WERI-Rb-1 (cell line): ENCODE measurements around the gene MEIS2.

ENCODE experiments used
- DNase-seq: peaks from one replicate; pipeline ENCODE4 v3.0.0-alpha.2; 2020
- H3K27ac ChIP-seq: fragments of 250-450 bp; sonication (Bioruptor Pico); 2 replicates; pipeline ENCODE4 v1.5.1; 2020; ENCODE audit warnings: mild to moderate bottlenecking, moderate library complexity
- H3K27me3 ChIP-seq: fragments of 250-450 bp; sonication (Bioruptor Pico); 2 replicates; pipeline ENCODE4 v1.5.1; 2021; ENCODE audit warnings: mild to moderate bottlenecking, low read depth, moderate library complexity; ENCODE audit not compliant: insufficient read depth, severe bottlenecking
- H3K36me3 ChIP-seq: fragments of 250-450 bp; sonication (Bioruptor Pico); 2 replicates; pipeline ENCODE4 v1.5.1; 2020; ENCODE audit warnings: mild to moderate bottlenecking, moderate library complexity
- H3K4me3 ChIP-seq: 2 replicates; pipeline ENCODE4 v1.5.1; 2011; ENCODE audit warnings: low read depth, mild to moderate bottlenecking, control low read depth, low read length
- H3K9me3 ChIP-seq: fragments of 250-450 bp; sonication (Bioruptor Pico); 2 replicates; pipeline ENCODE4 v1.5.1; 2021; ENCODE audit warnings: mild to moderate bottlenecking, moderate library complexity; ENCODE audit not compliant: severe bottlenecking
- CTCF ChIP-seq: IDR thresholded peaks from 2 replicates; pipeline ENCODE4 v1.5.1; 2011; ENCODE audit warnings: low read depth, mild to moderate bottlenecking, control low read depth, inconsistent platforms, low read length

MEIS2 gene

GRCh38 chr15:36925653-36926426, 174.5 kb downstream of the MEIS2 start:
- H3K36me3 ChIP-seq, result peaks cover 69% of the 10 kb centered on the region
- no peaks in the 10 kb centered on the region for H3K27me3 ChIP-seq
- no peak overlapping the region for H3K27ac ChIP-seq
- TF ChIP-seq CTCF, result no peak
- no peak for DNase-seq
- no peaks in the 10 kb centered on the region for H3K9me3 ChIP-seq
- H3K4me3 ChIP-seq, result no peak overlapping the region

GRCh38 chr15:36925049-36925448, 175.3 kb downstream of the MEIS2 start:
- Histone ChIP-seq H3K36me3 (peaks cover 67% of the 10 kb centered on the region), H3K27me3 (no peaks in the 10 kb centered on the region), H3K9me3 (no peaks in the 10 kb centered on the region), H3K27ac (no peak overlapping the region), H3K4me3 (no peak overlapping the region)
- no peak for TF ChIP-seq CTCF
- DNase-seq, result no peak

- no peak for DNase-seq
- TF ChIP-seq CTCF, result no peak
- H3K4me3 ChIP-seq, result no peak overlapping the region
- H3K36me3 ChIP-seq, result peaks cover 65% of the 10 kb centered on the region
- H3K27ac ChIP-seq, result no peak overlapping the region
- H3K9me3 ChIP-seq, result no peaks in the 10 kb centered on the region
- H3K27me3 ChIP-seq, result no peaks in the 10 kb centered on the region
Observed at GRCh38 chr15:36924034-36924433, 176.3 kb downstream of the MEIS2 start.

- Histone ChIP-seq H3K27me3 (no peaks in the 10 kb centered on the region), H3K36me3 (peaks cover 64% of the 10 kb centered on the region), H3K9me3 (no peaks in the 10 kb centered on the region), H3K27ac (no peak overlapping the region), H3K4me3 (no peak overlapping the region)
- no peak for DNase-seq
- TF ChIP-seq CTCF, result no peak
Observed at GRCh38 chr15:36921484-36922091, 178.8 kb downstream of the MEIS2 start.

- DNase-seq, result no peak
- no peaks in the 10 kb centered on the region for H3K27me3 ChIP-seq
- H3K4me3 ChIP-seq, result no peak overlapping the region
- H3K27ac ChIP-seq, result no peak overlapping the region
- H3K36me3 ChIP-seq, result peaks cover 69% of the 10 kb centered on the region
- H3K9me3 ChIP-seq, result no peaks in the 10 kb centered on the region
- no peak for TF ChIP-seq CTCF
Observed at GRCh38 chr15:36917411-36918267, 182.7 kb downstream of the MEIS2 start.
